DLD1 (cell line): ENCODE results near the gene TIGD3.

Source experiments
- in situ Hi-C: cut with HindIII; loops from 2 replicates; pipeline ENCODE4 v1.10.0; 2017; ENCODE audit warnings: low sequenced_read_pairs

Gene TIGD3

GRCh38 chr11:65389294-65389980 lies 34.9 kb downstream of the TIGD3 start:
- in situ Hi-C loops = no loop called here

GRCh38 chr11:65390099-65390941 lies 35.8 kb downstream of the TIGD3 start:
- in situ Hi-C loops = no loop called here

- in situ Hi-C loops = no loop called here
Observed at GRCh38 chr11:65390996-65391395, 36.4 kb downstream of the TIGD3 start.

GRCh38 chr11:65392186-65392829 lies 37.8 kb downstream of the TIGD3 start:
- in situ Hi-C loops = no loop called here

GRCh38 chr11:65392899-65393298 lies 38.3 kb downstream of the TIGD3 start:
- in situ Hi-C loops = no loop called here

- in situ Hi-C loops = no loop called here
Observed at GRCh38 chr11:65393513-65394079, 39.0 kb downstream of the TIGD3 start.

- in situ Hi-C loops = no loop called here
Observed at GRCh38 chr11:65394125-65394536, 39.6 kb downstream of the TIGD3 start.

GRCh38 chr11:65395961-65396530 lies 41.5 kb downstream of the TIGD3 start:
- in situ Hi-C loops = no loop called here

- in situ Hi-C loops = no loop called here
Observed at GRCh38 chr11:65396769-65397745, 42.5 kb downstream of the TIGD3 start.

- in situ Hi-C loops = no loop called here
Observed at GRCh38 chr11:65398362-65398910, 43.9 kb downstream of the TIGD3 start.

- in situ Hi-C loops = no loop called here
Observed at GRCh38 chr11:65399249-65399648, 44.7 kb downstream of the TIGD3 start.

GRCh38 chr11:65399845-65400244 lies 45.3 kb downstream of the TIGD3 start:
- in situ Hi-C loops = no loop called here

- in situ Hi-C loops = no loop called here
Observed at GRCh38 chr11:65400307-65401072, 45.9 kb downstream of the TIGD3 start.

- in situ Hi-C loops = no loop called here
Observed at GRCh38 chr11:65401073-65401802, 46.7 kb downstream of the TIGD3 start.

GRCh38 chr11:65401803-65402248 lies 47.3 kb downstream of the TIGD3 start:
- in situ Hi-C loops = no loop called here

GRCh38 chr11:65402790-65403189 lies 48.2 kb downstream of the TIGD3 start:
- in situ Hi-C loops = no loop called here

- in situ Hi-C loops = no loop called here
Observed at GRCh38 chr11:65403607-65404121, 49.1 kb downstream of the TIGD3 start.

GRCh38 chr11:65404210-65404609 lies 49.7 kb downstream of the TIGD3 start:
- in situ Hi-C loops = no loop called here
